GM19025 (cell line): ENCODE data around the gene FGF8.

Experiments used
- ATAC-seq: cut with Tn5 transposase; IDR thresholded peaks from one replicate; pipeline ENCODE4 v1.9.1; 2021; ENCODE audit warnings: mild to moderate bottlenecking, low read depth, moderate library complexity; ENCODE audit not compliant: unreplicated experiment

FGF8 gene

GRCh38 chr10:101770331-101771215 lies 5.3 kb downstream of the FGF8 start:
- ATAC-seq = no peak

- no peak for ATAC-seq
Observed at GRCh38 chr10:101769541-101770180, 6.3 kb downstream of the FGF8 start.

DNA sequence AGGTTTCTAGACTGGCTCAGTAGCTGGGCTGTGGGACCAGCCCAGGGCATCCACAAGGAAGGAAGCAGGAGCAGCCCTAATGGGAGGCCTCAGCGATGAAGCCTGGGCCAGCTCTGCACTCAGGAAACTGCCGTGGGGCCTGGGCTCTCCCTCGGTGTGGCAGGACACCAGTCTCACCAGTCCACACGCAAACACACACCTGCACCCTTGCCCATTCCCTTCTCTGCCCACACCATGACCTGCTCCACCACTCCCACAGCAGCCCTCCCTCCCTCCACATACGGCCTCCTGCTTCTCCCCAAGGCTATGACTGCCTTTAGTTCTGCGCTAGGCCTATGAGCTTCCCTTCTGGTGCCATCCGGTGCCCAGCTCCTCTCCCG lies 7.1 kb downstream of the FGF8 start:
- no peak for ATAC-seq

GRCh38 chr10:101767966-101768790 lies 7.7 kb downstream of the FGF8 start:
- ATAC-seq = no peak

GRCh38 chr10:101767600-101767945 lies 8.3 kb downstream of the FGF8 start:
- no peak for ATAC-seq

GRCh38 chr10:101766753-101767599 lies 8.9 kb downstream of the FGF8 start:
- no peak for ATAC-seq

DNA sequence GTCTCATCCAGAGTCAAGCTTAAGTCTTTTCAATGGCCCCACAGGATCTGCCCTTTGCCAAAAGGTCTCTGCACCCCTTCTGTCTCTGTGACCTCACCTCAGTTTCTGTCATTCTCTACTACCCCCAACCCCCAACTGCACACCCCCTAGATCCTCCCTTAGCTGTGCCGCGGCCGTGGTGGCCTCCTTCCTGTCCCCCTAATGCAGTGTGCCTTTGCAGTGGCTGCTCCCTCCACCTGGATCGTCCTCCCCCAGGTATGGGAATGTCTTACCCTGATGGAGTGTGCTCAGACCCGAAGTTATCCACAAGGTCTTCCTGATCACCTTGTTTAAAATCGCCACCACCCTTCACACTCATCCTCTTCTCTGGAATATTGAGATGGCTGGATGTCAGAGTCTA lies 9.6 kb downstream of the FGF8 start:
- ATAC-seq = no peak

- no peak for ATAC-seq
Observed at GRCh38 chr10:101763141-101763846, 12.6 kb downstream of the FGF8 start.

DNA sequence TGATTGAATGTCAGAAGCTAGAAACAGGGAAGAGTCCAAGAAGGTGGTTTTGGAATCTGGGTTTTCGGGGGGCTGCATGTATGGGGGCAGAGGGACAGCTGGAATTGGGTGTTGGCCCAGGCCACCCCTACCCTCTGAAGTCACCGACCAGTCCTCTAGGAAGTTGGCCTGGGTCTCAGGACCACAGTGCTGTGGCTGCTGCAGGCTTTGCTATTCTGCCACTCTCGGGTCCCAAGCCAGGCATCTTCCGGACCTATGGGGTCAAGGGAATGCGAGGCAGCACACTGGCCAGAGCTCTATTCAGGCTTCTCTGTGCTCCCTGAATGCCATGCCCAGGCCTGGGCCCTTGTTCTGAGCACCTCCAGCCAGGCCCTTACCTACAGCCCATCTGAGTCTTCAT lies 13.2 kb downstream of the FGF8 start:
- no peak for ATAC-seq

- ATAC-seq = no peak
Observed at GRCh38 chr10:101761226-101761625, 14.7 kb downstream of the FGF8 start.

GRCh38 chr10:101760510-101760909 lies 15.4 kb downstream of the FGF8 start:
- no peak for ATAC-seq

DNA sequence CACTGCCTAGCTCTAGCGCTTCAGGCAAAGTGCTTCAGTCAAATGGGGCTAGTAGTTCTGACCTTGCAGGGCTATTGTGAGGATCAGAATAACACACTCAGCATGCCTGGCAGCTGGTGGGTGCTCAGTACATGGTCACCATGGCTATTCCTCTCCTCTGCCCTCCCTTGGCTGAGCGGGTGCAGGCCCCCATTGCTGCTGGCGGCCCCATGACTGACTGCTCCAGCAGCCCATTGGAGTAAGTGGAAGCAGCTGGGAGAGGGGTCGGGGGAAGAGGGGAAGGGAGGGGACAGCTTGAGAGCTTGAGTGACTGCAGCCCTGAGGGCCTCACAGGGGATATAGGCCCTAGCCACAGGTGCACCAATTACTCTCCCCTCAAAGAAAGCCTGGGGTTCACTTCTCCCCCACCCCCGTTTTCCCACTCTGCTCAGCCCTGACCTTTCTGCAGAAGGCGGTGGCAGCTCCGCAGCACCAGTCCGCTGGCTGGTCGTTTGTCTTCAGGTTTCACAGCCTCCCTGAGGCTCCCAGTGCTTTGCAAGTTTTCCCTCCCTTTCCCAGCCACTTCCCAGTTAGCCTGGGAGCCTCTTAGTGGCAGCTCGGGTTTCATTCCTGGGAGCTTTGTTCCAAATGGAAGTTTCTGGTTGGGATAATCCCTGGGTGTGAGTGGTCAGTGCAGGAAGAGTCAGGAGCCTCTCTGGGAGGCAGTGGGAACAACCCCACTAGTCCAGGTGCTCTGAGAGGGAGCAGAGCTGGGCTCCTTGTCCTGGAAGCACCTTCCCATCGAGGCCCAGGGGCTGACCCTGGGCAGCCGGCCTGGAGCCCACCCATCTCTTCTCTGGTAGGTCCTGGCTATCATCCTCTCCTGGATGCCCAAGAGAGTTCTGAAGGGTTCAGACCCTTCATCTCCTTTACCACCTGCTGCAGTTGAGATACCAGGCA lies 16.3 kb downstream of the FGF8 start:
- no peak for ATAC-seq

GRCh38 chr10:101758858-101759257 lies 17.1 kb downstream of the FGF8 start:
- ATAC-seq = no peak

DNA sequence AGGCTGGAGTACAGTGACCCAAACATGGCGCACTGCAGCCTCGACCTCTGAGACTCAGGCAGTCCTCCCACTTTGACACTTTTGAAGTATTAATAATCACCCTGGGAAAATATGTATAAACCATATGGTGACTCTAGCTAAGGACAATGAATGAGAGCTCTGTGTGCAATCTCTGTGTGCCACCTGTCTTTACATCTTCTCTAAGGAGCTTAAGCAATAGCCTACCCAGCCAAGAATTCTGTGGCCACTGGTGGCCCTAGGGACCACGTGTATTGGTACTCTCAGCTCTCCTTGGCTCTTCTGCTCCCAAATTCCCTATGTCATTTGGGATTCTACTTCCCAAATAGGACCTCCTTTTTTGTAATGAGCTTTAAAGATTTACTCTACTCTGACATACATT lies 23.7 kb downstream of the FGF8 start:
- ATAC-seq = no peak

GRCh38 chr10:101749047-101750016 lies 26.6 kb downstream of the FGF8 start:
- no peak for ATAC-seq

DNA sequence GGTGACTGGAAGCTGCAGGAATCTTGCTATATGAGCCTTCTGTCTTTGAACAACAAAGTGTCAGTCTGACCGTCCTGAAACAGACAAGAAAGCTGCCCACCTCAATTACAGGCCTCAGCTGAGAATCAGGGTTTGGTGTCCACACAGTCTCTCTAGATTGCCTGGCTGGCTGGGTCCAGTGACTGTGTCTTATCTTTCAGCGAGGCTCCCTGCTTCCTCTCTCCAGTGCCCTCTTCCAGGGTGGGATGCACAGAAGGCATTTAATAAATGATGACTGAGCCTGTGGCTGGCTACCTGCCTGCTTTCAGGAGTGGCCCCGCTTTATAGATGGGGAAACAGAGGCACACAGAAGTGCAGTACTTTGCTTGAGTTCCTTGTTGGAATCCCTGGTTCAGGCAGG lies 27.4 kb downstream of the FGF8 start:
- no peak for ATAC-seq

DNA sequence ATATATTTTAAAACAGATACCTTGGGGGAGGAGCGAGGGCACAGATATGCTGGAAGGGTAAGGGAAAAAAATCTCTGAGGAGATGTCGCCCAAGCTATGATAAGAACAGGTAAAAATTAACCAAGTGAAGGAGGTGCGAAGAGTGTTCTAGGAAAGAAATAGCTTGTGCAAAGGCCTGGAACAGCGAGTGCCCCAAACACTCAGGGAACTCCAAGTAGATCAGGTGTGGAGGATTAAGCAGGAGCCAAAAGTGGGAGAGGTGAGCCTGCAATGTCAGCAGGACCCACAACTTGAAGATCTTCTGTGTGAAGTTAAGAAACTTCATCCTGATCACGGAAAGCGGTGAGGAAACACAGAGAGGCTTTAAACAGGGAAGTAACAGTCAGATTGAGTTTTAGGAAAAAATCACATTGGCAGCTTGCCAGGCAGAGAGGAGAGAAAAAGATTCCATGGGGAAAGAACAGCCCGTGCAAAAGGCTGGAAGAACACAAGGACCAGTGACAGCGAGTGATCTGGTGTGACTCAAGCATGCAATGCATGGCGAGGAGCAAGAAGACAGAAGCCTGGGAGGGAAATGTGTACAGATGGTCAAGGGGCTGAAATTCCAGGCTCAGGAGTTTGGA lies 30.7 kb downstream of the FGF8 start:
- ATAC-seq = no peak
